ENCODE data around the gene WDR70.
"Not testable (repeated sequence)": the region's sequence is repeated elsewhere in the genome, so short reads cannot be mapped to it uniquely, and the experiment has no call there.

Gene WDR70

DNA sequence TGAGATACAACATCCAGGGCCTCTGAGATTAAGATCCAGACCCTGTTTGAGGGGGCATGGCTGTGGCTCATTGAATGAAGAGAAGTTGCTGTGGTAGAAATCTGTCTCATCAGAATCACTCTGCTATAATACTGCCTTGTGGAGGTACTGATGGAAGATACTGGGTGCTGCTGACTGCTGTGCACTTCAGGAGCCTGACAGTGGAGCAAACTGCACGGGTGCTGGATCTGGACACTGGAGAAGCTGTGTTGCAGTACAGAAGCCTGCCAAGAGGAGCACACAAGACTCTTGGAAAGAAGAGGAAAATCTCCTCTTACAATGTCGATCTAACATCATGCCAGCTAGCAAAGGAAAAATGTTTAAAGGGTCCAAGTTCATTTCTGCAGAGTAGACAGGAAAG, 85.5 kb downstream of the WDR70 start:
- not testable (repeated sequence) for FAIRE-seq; DNase-seq (ENCODE audit: insufficient read length, low spot score)

- DNase-seq (ENCODE audit: insufficient read length, low spot score); FAIRE-seq: not testable (repeated sequence)
Measured at GRCh38 chr5:37469383-37469782, 90.3 kb downstream of the WDR70 start.

DNA sequence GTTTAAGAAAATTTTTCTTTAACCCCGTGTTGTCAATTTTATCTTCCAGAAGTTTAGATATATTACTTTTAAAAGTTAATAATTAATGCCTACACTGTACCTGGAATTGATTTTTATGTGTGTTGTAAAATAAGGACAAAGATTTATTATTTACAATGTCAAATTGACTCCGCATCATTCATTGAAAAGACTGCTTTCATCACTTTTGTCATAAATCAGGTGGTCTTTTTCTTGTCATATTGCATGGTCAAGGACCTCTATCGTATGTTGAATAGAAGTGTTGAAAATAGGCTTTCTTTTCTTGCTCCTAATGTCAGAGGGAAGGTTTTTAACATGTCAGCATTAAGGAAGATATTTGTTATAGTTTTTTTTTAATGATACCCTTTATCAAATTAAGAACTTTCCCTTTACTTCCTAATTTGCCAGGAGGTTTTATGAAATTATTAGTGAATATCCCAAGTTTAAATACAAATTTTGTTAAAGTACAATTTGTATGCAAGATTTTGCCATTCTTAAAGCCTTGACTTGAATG, 92.6 kb downstream of the WDR70 start:
- FAIRE-seq (no peak), DNase-seq (ENCODE audit: insufficient read length, low spot score) (no peak)
- TF ChIP-seq TAF1 (IDR thresholded peaks at IDR 0.05; ENCODE audit: low read depth, low read length) (no peak), PAX5 (IDR thresholded peaks at IDR 0.05; ENCODE audit: insufficient read depth, low read length, severe bottlenecking) (no peak), POU2F2 (IDR thresholded peaks at IDR 0.05; ENCODE audit: low read depth, low read length) (no peak), SPI1 (IDR thresholded peaks at IDR 0.05; ENCODE audit: low read depth, low read length) (no peak), POLR2AphosphoS5 (IDR thresholded peaks at IDR 0.05; ENCODE audit: low read depth, low read length) (no peak), POLR2A (IDR thresholded peaks at IDR 0.05; ENCODE audit: low read depth, low read length) (no peak)

- FAIRE-seq (no peak), DNase-seq (ENCODE audit: insufficient read length, low spot score) (no peak)
- TF ChIP-seq POU2F2 (IDR thresholded peaks at IDR 0.05; ENCODE audit: low read depth, low read length) (no peak), PAX5 (IDR thresholded peaks at IDR 0.05; ENCODE audit: insufficient read depth, low read length, severe bottlenecking) (no peak), POLR2AphosphoS5 (IDR thresholded peaks at IDR 0.05; ENCODE audit: low read depth, low read length) (no peak), POLR2A (IDR thresholded peaks at IDR 0.05; ENCODE audit: low read depth, low read length) (no peak), SPI1 (IDR thresholded peaks at IDR 0.05; ENCODE audit: low read depth, low read length) (no peak), TAF1 (IDR thresholded peaks at IDR 0.05; ENCODE audit: low read depth, low read length) (no peak)
Measured at GRCh38 chr5:37477426-37477825, 98.3 kb downstream of the WDR70 start.

DNA sequence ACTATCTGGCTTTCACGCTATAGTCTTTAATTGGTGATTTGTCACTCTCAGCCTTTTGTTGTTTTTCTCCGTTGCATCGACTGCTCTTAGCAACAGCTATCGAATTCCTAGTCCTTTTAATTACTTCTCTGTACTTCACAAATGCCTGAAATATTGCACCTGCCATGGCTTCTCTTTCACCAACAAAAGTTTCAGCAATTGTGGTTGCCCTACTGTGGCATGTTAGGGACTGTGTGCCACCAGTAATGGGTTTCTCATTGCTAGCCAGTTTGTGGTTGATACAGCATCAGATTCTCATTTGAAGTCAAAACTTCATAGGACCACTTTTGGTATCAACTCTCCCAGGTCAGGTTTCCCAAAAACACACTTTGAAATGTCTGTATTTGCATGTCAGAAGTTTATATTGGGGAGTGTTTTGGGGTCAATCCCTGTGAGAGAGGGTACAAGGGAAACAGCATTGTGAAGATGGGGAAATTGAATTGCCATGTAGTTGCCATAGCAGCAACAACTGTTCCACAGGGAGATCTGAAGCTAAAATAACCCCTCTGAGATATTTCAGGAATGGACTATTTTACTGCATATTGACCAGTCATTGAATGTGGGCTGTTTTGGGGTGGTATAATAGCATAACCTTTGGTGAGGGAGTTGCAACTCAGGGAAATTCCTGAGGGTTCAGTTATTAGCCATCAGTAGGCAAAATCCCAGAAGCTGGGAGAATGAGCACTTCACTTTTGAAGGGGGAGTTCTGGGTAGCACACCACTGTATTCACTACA, 99.2 kb downstream of the WDR70 start:
- TF ChIP-seq POLR2A (IDR thresholded peaks at IDR 0.05; ENCODE audit: low read depth, low read length) (no peak), POLR2AphosphoS5 (IDR thresholded peaks at IDR 0.05; ENCODE audit: low read depth, low read length) (no peak), PAX5 (IDR thresholded peaks at IDR 0.05; ENCODE audit: insufficient read depth, low read length, severe bottlenecking) (no peak)
- DNase-seq (ENCODE audit: insufficient read length, low spot score) (no peak), FAIRE-seq (no peak)

DNA sequence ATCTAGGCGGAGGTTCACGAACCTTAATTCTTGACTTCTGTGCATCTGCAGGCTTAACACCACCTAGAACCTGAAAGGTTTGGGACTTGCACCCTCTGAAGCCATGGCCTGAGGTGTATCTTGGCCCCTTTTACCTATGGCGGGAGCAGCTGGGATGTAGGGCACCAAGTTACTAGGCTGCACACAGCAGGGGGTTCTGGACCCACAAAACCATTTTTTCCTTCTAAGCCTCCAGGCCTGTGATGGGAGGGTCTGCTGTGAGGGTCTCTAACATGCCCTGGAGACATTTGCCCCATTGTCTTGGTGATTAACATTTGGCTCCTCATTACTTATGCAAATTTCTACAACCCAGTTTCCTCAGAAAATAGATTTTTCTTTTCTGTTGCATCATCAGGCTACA, 102.3 kb downstream of the WDR70 start:
- not testable (repeated sequence) for DNase-seq (ENCODE audit: insufficient read length, low spot score); FAIRE-seq

DNA sequence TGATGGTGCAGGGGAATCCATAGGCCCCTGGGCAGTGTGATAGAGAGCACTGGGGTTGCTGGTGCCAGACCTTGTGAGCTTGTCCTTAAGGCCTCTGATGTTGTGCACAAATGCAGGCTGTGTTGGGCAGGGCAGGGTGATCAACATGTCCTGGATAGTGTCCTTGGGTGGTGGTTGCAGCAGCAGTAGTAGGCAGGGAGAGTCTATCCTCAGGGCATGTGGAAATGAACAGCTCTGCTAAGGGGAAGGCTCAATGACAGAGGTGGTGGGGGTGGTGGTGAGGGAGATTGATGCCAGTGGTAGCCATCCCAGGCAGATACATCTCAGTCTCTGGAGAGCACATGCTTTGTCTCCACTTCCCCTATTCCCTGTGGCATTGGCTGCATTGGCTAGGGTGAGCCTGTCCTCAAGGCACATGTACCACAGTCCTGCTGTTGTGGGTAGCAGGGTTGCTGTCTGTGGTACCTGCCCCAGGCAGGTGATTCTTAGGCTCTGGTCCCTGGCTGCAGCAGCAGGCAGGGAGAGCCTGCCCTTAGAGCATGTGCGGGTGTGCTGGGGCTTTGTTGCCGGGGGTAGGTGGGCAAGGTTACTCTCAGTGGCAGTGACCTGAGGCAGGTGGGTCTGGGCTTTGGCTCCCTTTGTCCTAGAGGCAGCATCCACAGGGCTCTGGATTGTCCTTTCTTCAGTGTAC, 111.1 kb downstream of the WDR70 start:
- no peak for FAIRE-seq
- TF ChIP-seq POLR2AphosphoS5 (IDR thresholded peaks at IDR 0.05; ENCODE audit: low read depth, low read length) = no peak
- TF ChIP-seq POU2F2 (IDR thresholded peaks at IDR 0.05; ENCODE audit: low read depth, low read length) = no peak
- TF ChIP-seq PAX5 (IDR thresholded peaks at IDR 0.05; ENCODE audit: insufficient read depth, low read length, severe bottlenecking) = no peak
- TF ChIP-seq POLR2A (IDR thresholded peaks at IDR 0.05; ENCODE audit: low read depth, low read length) = no peak
- no peak for TF ChIP-seq SPI1 (IDR thresholded peaks at IDR 0.05; ENCODE audit: low read depth, low read length)
- TF ChIP-seq TAF1 (IDR thresholded peaks at IDR 0.05; ENCODE audit: low read depth, low read length) = no peak
- DNase-seq (ENCODE audit: insufficient read length, low spot score) = no peak

DNA sequence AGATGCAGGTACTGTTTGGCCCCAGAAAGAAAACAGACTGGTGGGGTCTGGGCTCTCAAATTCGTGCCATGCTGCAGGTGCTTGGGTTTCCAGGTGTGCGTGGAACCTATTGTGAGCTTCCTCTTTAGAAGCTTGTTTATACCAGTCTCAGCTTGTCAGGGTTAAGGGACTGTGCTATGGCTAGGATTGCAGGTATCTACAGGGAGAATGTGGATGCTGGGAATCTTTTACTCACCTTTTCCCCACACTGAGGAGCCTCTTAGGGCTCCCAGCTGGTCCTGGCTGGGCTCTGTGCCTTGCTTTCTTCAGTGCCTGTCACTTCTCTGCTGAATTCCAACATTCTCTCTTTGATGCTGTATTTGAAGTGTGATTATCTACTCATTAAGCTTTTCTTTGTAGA, 111.8 kb downstream of the WDR70 start:
- FAIRE-seq (no peak), DNase-seq (ENCODE audit: insufficient read length, low spot score) (no peak)
- TF ChIP-seq TAF1 (IDR thresholded peaks at IDR 0.05; ENCODE audit: low read depth, low read length) = no peak

GRCh38 chr5:37492778-37493555, 113.8 kb downstream of the WDR70 start:
- TF ChIP-seq POU2F2 (IDR thresholded peaks at IDR 0.05; ENCODE audit: low read depth, low read length) = no peak
- FAIRE-seq (no peak), DNase-seq (ENCODE audit: insufficient read length, low spot score) (no peak)

- no peak for FAIRE-seq
- TF ChIP-seq PAX5 (IDR thresholded peaks at IDR 0.05; ENCODE audit: insufficient read depth, low read length, severe bottlenecking) = no peak
- no peak for TF ChIP-seq TAF1 (IDR thresholded peaks at IDR 0.05; ENCODE audit: low read depth, low read length)
- TF ChIP-seq SPI1 (IDR thresholded peaks at IDR 0.05; ENCODE audit: low read depth, low read length) = no peak
- DNase-seq (ENCODE audit: insufficient read length, low spot score) = no peak
Measured at GRCh38 chr5:37494756-37495155, 115.6 kb downstream of the WDR70 start.

DNA sequence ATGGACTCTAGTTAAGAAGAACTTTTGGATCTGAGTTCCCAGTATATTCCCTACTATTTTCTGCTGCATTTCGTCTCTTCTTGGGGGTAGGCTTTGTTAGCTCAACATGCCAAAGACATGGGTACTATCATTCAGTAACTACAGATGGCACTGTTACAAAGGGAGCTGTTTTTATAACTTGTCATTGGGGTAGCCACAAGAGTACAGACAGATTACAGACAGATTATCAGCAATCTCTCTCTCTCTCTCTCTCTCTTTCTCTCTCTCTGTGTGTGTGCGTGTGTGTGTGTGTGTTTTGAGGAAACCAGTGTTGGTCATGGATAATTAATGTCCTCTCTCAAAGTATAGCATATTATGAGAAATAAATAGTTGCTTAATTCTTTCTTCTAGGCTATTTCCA, 116.1 kb downstream of the WDR70 start:
- FAIRE-seq (no peak), DNase-seq (ENCODE audit: insufficient read length, low spot score) (no peak)
- TF ChIP-seq POU2F2 (IDR thresholded peaks at IDR 0.05; ENCODE audit: low read depth, low read length) = no peak
- TF ChIP-seq POLR2A (IDR thresholded peaks at IDR 0.05; ENCODE audit: low read depth, low read length) = no peak
- no peak for TF ChIP-seq POLR2AphosphoS5 (IDR thresholded peaks at IDR 0.05; ENCODE audit: low read depth, low read length)
- TF ChIP-seq PAX5 (IDR thresholded peaks at IDR 0.05; ENCODE audit: insufficient read depth, low read length, severe bottlenecking) = no peak
- TF ChIP-seq SPI1 (IDR thresholded peaks at IDR 0.05; ENCODE audit: low read depth, low read length) = no peak
- TF ChIP-seq TAF1 (IDR thresholded peaks at IDR 0.05; ENCODE audit: low read depth, low read length) = no peak

Data from GM12891 (cell line).